Measurements from ENCODE around the gene NAPEPLD.

Gene NAPEPLD

GRCh38 chr7:103132995-103133688, 15.8 kb downstream of the NAPEPLD start:
- no peak overlapping the region for H2BK12ac ChIP-seq (ENCODE audit: low read length in 2 of 2)
- no peak overlapping the region for H2AFZ ChIP-seq (ENCODE audit: low read depth, low read length)
- H3K27ac ChIP-seq (ENCODE audit: low read length, poor library complexity, severe bottlenecking), result no peak overlapping the region
- H3K9ac ChIP-seq (ENCODE audit: low read length), result no peak overlapping the region
- no peak overlapping the region for H3K4me3 ChIP-seq (ENCODE audit: insufficient read depth in 1 of 2, low read depth in 1 of 2, low read length in 2 of 2)
- peaks cover 7% of the 10 kb centered on the region for H3K79me1 ChIP-seq (replicated peaks; ENCODE audit: low read length, poor library complexity, severe bottlenecking)
- H3K4me2 ChIP-seq (ENCODE audit: low read length, poor library complexity, severe bottlenecking), result no peak overlapping the region
- no peak overlapping the region for H4K8ac ChIP-seq (ENCODE audit: low read length)
- no peak overlapping the region for H4K91ac ChIP-seq (ENCODE audit: low read length)
- H2BK5ac ChIP-seq (ENCODE audit: low read depth, low read length, poor library complexity, severe bottlenecking), result no peak overlapping the region
- 78% methylated on average over 6 of the region's 9 CpGs for WGBS
- no peak overlapping the region for H3K4ac ChIP-seq (ENCODE audit: low read depth in 1 of 2, low read length in 2 of 2)
- peaks cover 0 to 5% of the 10 kb centered on the region in 2 experiments for H3K36me3 ChIP-seq (ENCODE audit: control insufficient read depth in 1 of 2, insufficient read depth in 2 of 2, low read depth in 1 of 2, low read length in 2 of 2)
- H3K23ac ChIP-seq (ENCODE audit: low read length in 2 of 2), result no peak overlapping the region
- no peak overlapping the region for H3K14ac ChIP-seq (ENCODE audit: low read length in 2 of 2)
- no peaks in the 10 kb centered on the region for H3K4me1 ChIP-seq (ENCODE audit: control insufficient read depth, insufficient read depth, low read depth, low read length)
- no peak for DNase-seq
- H3K27me3 ChIP-seq (ENCODE audit: control insufficient read depth in 1 of 2, insufficient read depth in 1 of 2, low read length in 2 of 2), result no peaks in the 10 kb centered on the region
- H2AK5ac ChIP-seq (ENCODE audit: low read length, severe bottlenecking), result no peak overlapping the region
- no peaks in the 10 kb centered on the region for H3K9me3 ChIP-seq (ENCODE audit: control insufficient read depth, low read length)
- H2BK120ac ChIP-seq (ENCODE audit: low read depth, low read length), result no peak overlapping the region
- no peak overlapping the region for H2BK15ac ChIP-seq (ENCODE audit: low read depth, poor library complexity, severe bottlenecking)
- no peak overlapping the region for H3K18ac ChIP-seq (ENCODE audit: low read depth in 1 of 2, low read length in 2 of 2)

- H3K79me1 ChIP-seq (replicated peaks; ENCODE audit: low read length, poor library complexity, severe bottlenecking), result peaks cover 10% of the 10 kb centered on the region
- no peak overlapping the region for H3K4me3 ChIP-seq (ENCODE audit: insufficient read depth in 1 of 2, low read depth in 1 of 2, low read length in 2 of 2)
- 83% methylated on average over 8 of the region's 9 CpGs for WGBS
- no peak overlapping the region for H3K4ac ChIP-seq (ENCODE audit: low read depth in 1 of 2, low read length in 2 of 2)
- no peak overlapping the region for H3K27ac ChIP-seq (ENCODE audit: low read length, poor library complexity, severe bottlenecking)
- no peak overlapping the region for H3K18ac ChIP-seq (ENCODE audit: low read depth in 1 of 2, low read length in 2 of 2)
- no peak overlapping the region for H2BK15ac ChIP-seq (ENCODE audit: low read depth, poor library complexity, severe bottlenecking)
- H3K9me3 ChIP-seq (ENCODE audit: control insufficient read depth, low read length), result no peaks in the 10 kb centered on the region
- no peak overlapping the region for H2AFZ ChIP-seq (ENCODE audit: low read depth, low read length)
- no peak overlapping the region for H3K23ac ChIP-seq (ENCODE audit: low read length in 2 of 2)
- no peak overlapping the region for H4K8ac ChIP-seq (ENCODE audit: low read length)
- no peak overlapping the region for H3K9ac ChIP-seq (ENCODE audit: low read length)
- no peak overlapping the region for H4K91ac ChIP-seq (ENCODE audit: low read length)
- H2BK12ac ChIP-seq (ENCODE audit: low read length in 2 of 2), result no peak overlapping the region
- no peak for DNase-seq
- H3K36me3 ChIP-seq (ENCODE audit: control insufficient read depth in 1 of 2, insufficient read depth in 2 of 2, low read depth in 1 of 2, low read length in 2 of 2), result peaks cover 0 to 22% of the 10 kb centered on the region in 2 experiments
- H3K27me3 ChIP-seq (ENCODE audit: control insufficient read depth in 1 of 2, insufficient read depth in 1 of 2, low read length in 2 of 2), result no peaks in the 10 kb centered on the region
- no peak overlapping the region for H3K14ac ChIP-seq (ENCODE audit: low read length in 2 of 2)
- no peak overlapping the region for H2BK5ac ChIP-seq (ENCODE audit: low read depth, low read length, poor library complexity, severe bottlenecking)
- no peaks in the 10 kb centered on the region for H3K4me1 ChIP-seq (ENCODE audit: control insufficient read depth, insufficient read depth, low read depth, low read length)
- H2AK5ac ChIP-seq (ENCODE audit: low read length, severe bottlenecking), result no peak overlapping the region
- no peak overlapping the region for H3K4me2 ChIP-seq (ENCODE audit: low read length, poor library complexity, severe bottlenecking)
- H2BK120ac ChIP-seq (ENCODE audit: low read depth, low read length), result no peak overlapping the region
Observed at GRCh38 chr7:103130901-103131624, 17.8 kb downstream of the NAPEPLD start.

GRCh38 chr7:103129702-103130549, 19.0 kb downstream of the NAPEPLD start:
- 91% methylated on average over 5 of the region's 6 CpGs for WGBS
- no peak overlapping the region for H2AK5ac ChIP-seq (ENCODE audit: low read length, severe bottlenecking)
- no peak overlapping the region for H3K4me3 ChIP-seq (ENCODE audit: insufficient read depth in 1 of 2, low read depth in 1 of 2, low read length in 2 of 2)
- H3K4me1 ChIP-seq (ENCODE audit: control insufficient read depth, insufficient read depth, low read depth, low read length), result no peaks in the 10 kb centered on the region
- peaks cover 0 to 28% of the 10 kb centered on the region in 2 experiments for H3K36me3 ChIP-seq (ENCODE audit: control insufficient read depth in 1 of 2, insufficient read depth in 2 of 2, low read depth in 1 of 2, low read length in 2 of 2)
- H2AFZ ChIP-seq (ENCODE audit: low read depth, low read length), result no peak overlapping the region
- H3K9ac ChIP-seq (ENCODE audit: low read length), result no peak overlapping the region
- peaks cover 12% of the 10 kb centered on the region for H3K79me1 ChIP-seq (replicated peaks; ENCODE audit: low read length, poor library complexity, severe bottlenecking)
- H3K23ac ChIP-seq (ENCODE audit: low read length in 2 of 2), result no peak overlapping the region
- H3K27me3 ChIP-seq (ENCODE audit: control insufficient read depth in 1 of 2, insufficient read depth in 1 of 2, low read length in 2 of 2), result no peaks in the 10 kb centered on the region
- H3K18ac ChIP-seq (ENCODE audit: low read depth in 1 of 2, low read length in 2 of 2), result no peak overlapping the region
- no peaks in the 10 kb centered on the region for H3K9me3 ChIP-seq (ENCODE audit: control insufficient read depth, low read length)
- no peak overlapping the region for H2BK5ac ChIP-seq (ENCODE audit: low read depth, low read length, poor library complexity, severe bottlenecking)
- no peak overlapping the region for H3K27ac ChIP-seq (ENCODE audit: low read length, poor library complexity, severe bottlenecking)
- H2BK15ac ChIP-seq (ENCODE audit: low read depth, poor library complexity, severe bottlenecking), result no peak overlapping the region
- no peak overlapping the region for H2BK12ac ChIP-seq (ENCODE audit: low read length in 2 of 2)
- no peak overlapping the region for H4K8ac ChIP-seq (ENCODE audit: low read length)
- no peak for DNase-seq
- no peak overlapping the region for H3K4me2 ChIP-seq (ENCODE audit: low read length, poor library complexity, severe bottlenecking)
- H4K91ac ChIP-seq (ENCODE audit: low read length), result no peak overlapping the region
- no peak overlapping the region for H3K4ac ChIP-seq (ENCODE audit: low read depth in 1 of 2, low read length in 2 of 2)
- H3K14ac ChIP-seq (ENCODE audit: low read length in 2 of 2), result no peak overlapping the region
- no peak overlapping the region for H2BK120ac ChIP-seq (ENCODE audit: low read depth, low read length)

GRCh38 chr7:103127006-103127405, 21.9 kb downstream of the NAPEPLD start:
- no peaks in the 10 kb centered on the region for H3K9me3 ChIP-seq (ENCODE audit: control insufficient read depth, low read length)
- no peak overlapping the region for H4K91ac ChIP-seq (ENCODE audit: low read length)
- H3K14ac ChIP-seq (ENCODE audit: low read length in 2 of 2), result no peak overlapping the region
- no peaks in the 10 kb centered on the region for H3K4me1 ChIP-seq (ENCODE audit: control insufficient read depth, insufficient read depth, low read depth, low read length)
- no peak overlapping the region for H2BK15ac ChIP-seq (ENCODE audit: low read depth, poor library complexity, severe bottlenecking)
- no peak overlapping the region for H2BK120ac ChIP-seq (ENCODE audit: low read depth, low read length)
- no peak overlapping the region for H3K4me2 ChIP-seq (ENCODE audit: low read length, poor library complexity, severe bottlenecking)
- peaks cover 0 to 52% of the 10 kb centered on the region in 2 experiments for H3K36me3 ChIP-seq (ENCODE audit: control insufficient read depth in 1 of 2, insufficient read depth in 2 of 2, low read depth in 1 of 2, low read length in 2 of 2)
- H3K23ac ChIP-seq (ENCODE audit: low read length in 2 of 2), result no peak overlapping the region
- no peak overlapping the region for H4K8ac ChIP-seq (ENCODE audit: low read length)
- no peak overlapping the region for H3K27ac ChIP-seq (ENCODE audit: low read length, poor library complexity, severe bottlenecking)
- H2AK5ac ChIP-seq (ENCODE audit: low read length, severe bottlenecking), result no peak overlapping the region
- H3K9ac ChIP-seq (ENCODE audit: low read length), result no peak overlapping the region
- H2BK12ac ChIP-seq (ENCODE audit: low read length in 2 of 2), result no peak overlapping the region
- H3K4ac ChIP-seq (ENCODE audit: low read depth in 1 of 2, low read length in 2 of 2), result no peak overlapping the region
- no peak overlapping the region for H2AFZ ChIP-seq (ENCODE audit: low read depth, low read length)
- peaks cover 10% of the 10 kb centered on the region for H3K79me1 ChIP-seq (replicated peaks; ENCODE audit: low read length, poor library complexity, severe bottlenecking)
- no peaks in the 10 kb centered on the region for H3K27me3 ChIP-seq (ENCODE audit: control insufficient read depth in 1 of 2, insufficient read depth in 1 of 2, low read length in 2 of 2)
- 91% methylated on average over 1 of the region's 2 CpGs for WGBS
- no peak for DNase-seq
- H2BK5ac ChIP-seq (ENCODE audit: low read depth, low read length, poor library complexity, severe bottlenecking), result no peak overlapping the region
- H3K18ac ChIP-seq (ENCODE audit: low read depth in 1 of 2, low read length in 2 of 2), result no peak overlapping the region
- H3K4me3 ChIP-seq (ENCODE audit: insufficient read depth in 1 of 2, low read depth in 1 of 2, low read length in 2 of 2), result no peak overlapping the region

Data from mesenchymal stem cell (in vitro differentiated cells and primary cell).